ENCODE measurements around the gene PPP1R2C. TPM values are rescaled to one million over a fixed set of nuclear protein-coding genes. Genes with fewer than 3 reads are reported as not detected.

The PPP1R2C gene
- total RNA-seq, 1 experiment from 2014 or later: not detected

DNA sequence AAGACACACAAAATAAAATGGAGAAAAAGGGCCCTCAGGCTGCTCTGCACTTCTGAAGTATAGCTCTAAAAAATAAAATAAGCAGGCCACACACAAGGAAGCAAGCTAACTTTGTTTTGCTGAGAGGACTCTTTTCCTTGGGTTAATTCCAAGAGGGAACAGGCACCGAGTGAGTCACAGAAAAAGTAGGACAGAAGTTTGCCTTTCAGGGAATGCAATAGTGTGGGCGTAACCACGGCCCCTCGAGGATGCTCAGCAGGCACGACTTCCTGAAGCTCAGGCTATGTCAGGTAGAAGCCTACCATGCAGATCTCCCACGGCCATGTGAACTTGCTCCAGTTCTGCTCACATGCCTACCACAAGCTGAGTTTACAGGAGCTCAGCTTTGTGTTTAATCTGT is 22.1 kb downstream of the PPP1R2C start:
- Histone ChIP-seq H3K9me3 (no peaks in the 10 kb centered on the region), H3K4me3 (no peak overlapping the region), H3K27me3 (no peaks in the 10 kb centered on the region), H3K36me3 (no peaks in the 10 kb centered on the region)
- DNase-seq: peak; percentile 0

- Histone ChIP-seq H3K9me3 (no peaks in the 10 kb centered on the region), H3K4me3 (no peak overlapping the region), H3K27me3 (no peaks in the 10 kb centered on the region), H3K36me3 (no peaks in the 10 kb centered on the region)
- no peak for DNase-seq
Measured at GRCh38 chrX:42754603-42755002, 23.4 kb downstream of the PPP1R2C start.

DNA sequence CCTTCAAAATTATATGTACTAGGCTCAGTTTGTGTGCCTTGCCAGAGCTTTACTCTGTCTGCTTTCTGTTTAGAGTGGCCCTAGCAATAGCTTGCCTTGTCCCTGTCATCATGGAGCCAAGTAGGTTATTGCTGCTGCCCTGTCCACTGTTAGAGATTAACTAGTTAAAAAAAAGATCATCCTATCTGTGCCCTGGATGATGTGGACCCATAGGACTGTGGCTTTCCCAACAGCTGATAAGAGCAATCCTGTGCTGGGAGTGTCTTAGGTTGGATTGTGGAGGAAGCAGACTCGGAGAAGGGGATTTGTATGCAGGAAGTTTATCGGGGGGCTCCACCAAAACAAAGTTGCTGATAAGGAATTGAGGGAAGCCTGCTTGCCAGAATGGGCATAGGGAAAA is 23.8 kb downstream of the PPP1R2C start:
- Histone ChIP-seq H3K27me3 (no peaks in the 10 kb centered on the region), H3K36me3 (no peaks in the 10 kb centered on the region), H3K9me3 (no peaks in the 10 kb centered on the region), H3K4me3 (no peak overlapping the region)
- DNase-seq: no peak

DNA sequence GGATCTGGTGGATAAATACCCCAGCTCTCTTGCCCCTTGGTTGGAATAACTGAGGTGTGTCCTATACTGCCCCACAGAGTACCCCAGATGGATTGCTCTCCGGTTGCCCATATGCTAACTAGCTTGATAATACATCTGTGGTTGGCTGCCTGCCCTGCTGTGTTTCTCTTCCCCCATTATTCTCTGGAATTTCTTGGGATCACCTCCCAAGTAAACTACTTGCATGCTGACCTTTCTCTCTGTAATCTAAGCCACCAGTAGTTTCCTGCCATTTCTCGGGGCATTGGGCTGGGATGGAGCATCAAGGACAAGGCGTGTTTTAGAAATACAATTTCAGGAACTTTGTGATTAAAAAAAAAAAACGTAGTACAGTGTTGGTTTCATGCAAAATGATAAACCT is 25.2 kb downstream of the PPP1R2C start:
- Histone ChIP-seq H3K9me3 (no peaks in the 10 kb centered on the region), H3K4me3 (no peak overlapping the region), H3K36me3 (no peaks in the 10 kb centered on the region), H3K27me3 (no peaks in the 10 kb centered on the region)
- DNase-seq: no peak

- Histone ChIP-seq H3K4me3 (no peak overlapping the region), H3K27me3 (no peaks in the 10 kb centered on the region), H3K36me3 (no peaks in the 10 kb centered on the region), H3K9me3 (no peaks in the 10 kb centered on the region)
- DNase-seq: no peak
Measured at GRCh38 chrX:42751573-42751972, 26.4 kb downstream of the PPP1R2C start.

DNA sequence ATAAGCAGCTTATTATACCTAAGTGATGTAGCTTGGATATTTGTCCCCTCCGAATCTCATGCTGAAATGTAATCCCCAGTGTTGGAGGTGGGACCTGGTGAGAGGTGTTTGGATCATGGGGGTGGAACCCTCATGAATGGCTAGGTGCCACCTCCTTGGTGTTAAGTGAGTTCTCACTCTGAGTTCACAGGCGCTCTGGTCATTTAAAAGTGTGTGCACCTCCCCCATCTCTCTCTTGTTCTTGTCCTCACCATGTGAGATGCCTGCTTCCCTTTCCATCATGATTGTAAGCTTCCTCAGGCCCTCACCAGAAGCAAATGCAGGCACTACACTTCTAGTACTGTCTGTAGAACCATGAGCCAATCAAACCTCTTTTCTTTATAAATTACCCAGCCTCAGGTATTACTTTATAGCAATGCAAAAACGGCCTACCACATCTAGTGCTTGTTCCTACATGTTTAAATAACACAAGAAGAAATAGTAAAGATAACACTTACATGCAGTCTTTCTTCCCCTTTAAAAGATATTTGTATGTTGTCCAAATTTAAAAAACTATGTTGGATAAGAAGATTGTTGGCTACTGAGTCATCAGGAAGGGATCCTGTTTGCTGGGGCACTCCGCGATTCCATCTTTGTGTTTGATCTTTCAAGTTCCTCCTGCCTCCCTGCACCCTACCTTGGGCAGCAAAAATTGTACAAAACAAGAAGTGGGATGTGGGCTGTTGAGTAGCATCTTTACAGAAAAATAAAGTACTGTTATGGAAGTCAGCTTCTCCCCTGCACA is 29.7 kb downstream of the PPP1R2C start:
- Histone ChIP-seq H3K9me3 (no peaks in the 10 kb centered on the region), H3K4me3 (no peak overlapping the region), H3K36me3 (no peaks in the 10 kb centered on the region), H3K27me3 (no peaks in the 10 kb centered on the region)
- no peak for DNase-seq

GRCh38 chrX:42746606-42747005 is 31.4 kb downstream of the PPP1R2C start:
- DNase-seq: no peak
- H3K9me3 ChIP-seq: no peaks in the 10 kb centered on the region
- no peaks in the 10 kb centered on the region for H3K27me3 ChIP-seq
- H3K4me3 ChIP-seq: no peak overlapping the region
- H3K36me3 ChIP-seq: no peaks in the 10 kb centered on the region

GRCh38 chrX:42740456-42740855 is 37.5 kb downstream of the PPP1R2C start:
- Histone ChIP-seq H3K9me3 (no peaks in the 10 kb centered on the region), H3K36me3 (no peaks in the 10 kb centered on the region), H3K27me3 (no peaks in the 10 kb centered on the region), H3K4me3 (no peak overlapping the region)
- no peak for DNase-seq

GRCh38 chrX:42739741-42740140 is 38.2 kb downstream of the PPP1R2C start:
- no peak for DNase-seq
- no peaks in the 10 kb centered on the region for H3K9me3 ChIP-seq

GRCh38 chrX:42739258-42739657 is 38.7 kb downstream of the PPP1R2C start:
- Histone ChIP-seq H3K4me3 (no peak overlapping the region), H3K9me3 (no peaks in the 10 kb centered on the region), H3K36me3 (no peaks in the 10 kb centered on the region), H3K27me3 (no peaks in the 10 kb centered on the region)
- DNase-seq: no peak

More at GRCh38 chrX:42739741-42740140, 38.2 kb downstream of the PPP1R2C start:
- H3K27me3 ChIP-seq: no peaks in the 10 kb centered on the region
- H3K36me3 ChIP-seq: no peaks in the 10 kb centered on the region
- no peak overlapping the region for H3K4me3 ChIP-seq

- Histone ChIP-seq H3K36me3 (no peaks in the 10 kb centered on the region), H3K9me3 (no peaks in the 10 kb centered on the region), H3K4me3 (no peak overlapping the region), H3K27me3 (no peaks in the 10 kb centered on the region)
- no peak for DNase-seq
Measured at GRCh38 chrX:42738552-42738951, 39.4 kb downstream of the PPP1R2C start.

GRCh38 chrX:42735250-42735649 is 42.7 kb downstream of the PPP1R2C start:
- no peaks in the 10 kb centered on the region for H3K27me3 ChIP-seq
- DNase-seq: no peak
- H3K36me3 ChIP-seq: no peaks in the 10 kb centered on the region
- H3K9me3 ChIP-seq: no peaks in the 10 kb centered on the region
- no peak overlapping the region for H3K4me3 ChIP-seq

GRCh38 chrX:42732506-42732905 is 45.5 kb downstream of the PPP1R2C start:
- H3K27me3 ChIP-seq: no peaks in the 10 kb centered on the region
- peak; percentile 26 for DNase-seq

More at GRCh38 chrX:42732506-42732905, 45.5 kb downstream of the PPP1R2C start:
- H3K36me3 ChIP-seq: no peaks in the 10 kb centered on the region
- no peaks in the 10 kb centered on the region for H3K9me3 ChIP-seq
- no peak overlapping the region for H3K4me3 ChIP-seq

Measured in MG63 (cell line).